Measurements from ENCODE around the gene PHACTR3. TPM values are rescaled to one million over a fixed set of nuclear protein-coding genes. Genes with fewer than 3 reads are reported as not detected.

Gene PHACTR3
- polyA plus RNA-seq, 10 donors: 3.9 to 15.7 (median 7.7) TPM

- DNase-seq: no peak
Measured at GRCh38 chr20:59587570-59587969, 16.8 kb upstream of the PHACTR3 start.

- DNase-seq: no peak
Measured at GRCh38 chr20:59588236-59588855, 16.0 kb upstream of the PHACTR3 start.

GRCh38 chr20:59589086-59589684 is 15.2 kb upstream of the PHACTR3 start:
- DNase-seq: no peak

GRCh38 chr20:59591061-59591460 is 13.3 kb upstream of the PHACTR3 start:
- DNase-seq: no peak

- no peak for DNase-seq
Measured at GRCh38 chr20:59596690-59597089, 7.7 kb upstream of the PHACTR3 start.

GRCh38 chr20:59597240-59597639 is 7.1 kb upstream of the PHACTR3 start:
- DNase-seq: no peak

- DNase-seq: peak in 2 of 3 donors; percentile 57 to 58
Measured at GRCh38 chr20:59598625-59599310, 5.6 kb upstream of the PHACTR3 start.

- DNase-seq: no peak
Measured at GRCh38 chr20:59599941-59600340, 4.4 kb upstream of the PHACTR3 start.

- DNase-seq: no peak
Measured at GRCh38 chr20:59600472-59600871, 3.9 kb upstream of the PHACTR3 start.

GRCh38 chr20:59602546-59603080 is 1.7 kb upstream of the PHACTR3 start:
- no peak for DNase-seq

- DNase-seq: no peak
Measured at GRCh38 chr20:59603176-59603575, 1.2 kb upstream of the PHACTR3 start.

GRCh38 chr20:59604741-59605600 is 631 bp downstream of the PHACTR3 start:
- DNase-seq: peak in 1 of 3 donors; percentile 55

GRCh38 chr20:59605601-59606364 is 1.4 kb downstream of the PHACTR3 start:
- DNase-seq: no peak

- no peak for DNase-seq
Measured at GRCh38 chr20:59606566-59606965, 2.2 kb downstream of the PHACTR3 start.

- DNase-seq: no peak
Measured at GRCh38 chr20:59608396-59608795, 4.1 kb downstream of the PHACTR3 start.

GRCh38 chr20:59608871-59609270 is 4.5 kb downstream of the PHACTR3 start:
- DNase-seq: no peak

- DNase-seq: no peak
Measured at GRCh38 chr20:59611286-59611685, 6.9 kb downstream of the PHACTR3 start.

GRCh38 chr20:59613861-59614260 is 9.5 kb downstream of the PHACTR3 start:
- no peak for DNase-seq

GRCh38 chr20:59614714-59615113 is 10.4 kb downstream of the PHACTR3 start:
- DNase-seq: no peak

- no peak for DNase-seq
Measured at GRCh38 chr20:59616306-59616705, 12.0 kb downstream of the PHACTR3 start.

GRCh38 chr20:59617221-59617620 is 12.9 kb downstream of the PHACTR3 start:
- no peak for DNase-seq

Data from muscle of back (tissue), 11 donors.